ENCODE measurements around the gene NRP2. TPM values are rescaled to one million over a fixed set of nuclear protein-coding genes. Genes with fewer than 3 reads are reported as not detected.

The NRP2 gene
- total RNA-seq, 1 experiment from 2014 or later = 18.3 TPM

GRCh38 chr2:205807758-205808157 is 125.5 kb downstream of the NRP2 start:
- H2AFZ ChIP-seq (ENCODE audit: low read length) = no peak overlapping the region
- H3K36me3 ChIP-seq (ENCODE audit: low read depth, low read length) = no peaks in the 10 kb centered on the region
- ChIA-PET CTCF (no interaction called here), POLR2A (ENCODE audit: unreplicated experiment) (interaction anchor here (0.5 kb wide), 1 partner anchor 125 kb away, joined by 3 read pairs; the partner anchor contains the start of gene NRP2)
- intact Hi-C loops (cut with micrococcal nuclease) = no loop called here
- H3K4me3 ChIP-seq (ENCODE audit: low read length) = no peak overlapping the region
- no peak overlapping the region for H3K9ac ChIP-seq (ENCODE audit: low read length)
- BruUV-seq (replicated peaks) = no TSS peak
- no peaks in the 10 kb centered on the region for H3K27me3 ChIP-seq (ENCODE audit: low read length)
- no peak overlapping the region for H3K4me2 ChIP-seq (ENCODE audit: low read length)
- ATAC-seq (no peak), DNase-seq (no peak)
- H3K4me1 ChIP-seq (ENCODE audit: insufficient read depth, low read length) = no peaks in the 10 kb centered on the region
- H3K9me2 ChIP-seq (replicated peaks; ENCODE audit: low read length) = no peaks in the 10 kb centered on the region
- H3F3A ChIP-seq (ENCODE audit: low read length, unreplicated experiment) = no peaks in the 10 kb centered on the region
- no peaks in the 10 kb centered on the region for H3K9me3 ChIP-seq (ENCODE audit: low read length)
- H3K79me2 ChIP-seq (ENCODE audit: low read length) = no peaks in the 10 kb centered on the region
- H4K20me1 ChIP-seq (ENCODE audit: low read length) = no peaks in the 10 kb centered on the region
- H3K27ac ChIP-seq (ENCODE audit: low read length) = no peak overlapping the region
- TF ChIP-seq EZH2phosphoT487 (IDR thresholded peaks at IDR 0.05; ENCODE audit: borderline replicate concordance, low read length) = no peak
- no peak for TF ChIP-seq CTCF (conservative IDR thresholded peaks at IDR 0.05; ENCODE audit: low read depth, low read length)
- TF ChIP-seq EZH2 (IDR thresholded peaks at IDR 0.05; ENCODE audit: low read length, unreplicated experiment) = no peak

GRCh38 chr2:205808486-205809121 is 126.3 kb downstream of the NRP2 start:
- CTCF ChIA-PET = no interaction called here
- H3F3A ChIP-seq (ENCODE audit: low read length, unreplicated experiment) = no peaks in the 10 kb centered on the region
- no TSS peak for BruUV-seq (replicated peaks)
- H3K9me3 ChIP-seq (ENCODE audit: low read length) = no peaks in the 10 kb centered on the region
- no peak overlapping the region for H3K4me2 ChIP-seq (ENCODE audit: low read length)
- no peaks in the 10 kb centered on the region for H4K20me1 ChIP-seq (ENCODE audit: low read length)
- ATAC-seq (no peak), DNase-seq (no peak)
- no peak overlapping the region for H2AFZ ChIP-seq (ENCODE audit: low read length)
- no peaks in the 10 kb centered on the region for H3K9me2 ChIP-seq (replicated peaks; ENCODE audit: low read length)
- no peak for TF ChIP-seq CTCF (conservative IDR thresholded peaks at IDR 0.05; ENCODE audit: low read depth, low read length)
- no peak for TF ChIP-seq EZH2phosphoT487 (IDR thresholded peaks at IDR 0.05; ENCODE audit: borderline replicate concordance, low read length)
- no peak for TF ChIP-seq EZH2 (IDR thresholded peaks at IDR 0.05; ENCODE audit: low read length, unreplicated experiment)
- no peak overlapping the region for H3K4me3 ChIP-seq (ENCODE audit: low read length)
- POLR2A ChIA-PET (ENCODE audit: unreplicated experiment) = no interaction called here
- no peak overlapping the region for H3K27ac ChIP-seq (ENCODE audit: low read length)
- no peak overlapping the region for H3K9ac ChIP-seq (ENCODE audit: low read length)
- no peaks in the 10 kb centered on the region for H3K4me1 ChIP-seq (ENCODE audit: insufficient read depth, low read length)
- no peaks in the 10 kb centered on the region for H3K36me3 ChIP-seq (ENCODE audit: low read depth, low read length)
- no peaks in the 10 kb centered on the region for H3K27me3 ChIP-seq (ENCODE audit: low read length)
- intact Hi-C loops (cut with micrococcal nuclease) = no loop called here
- H3K79me2 ChIP-seq (ENCODE audit: low read length) = no peaks in the 10 kb centered on the region

- Histone ChIP-seq H3K9me3 (ENCODE audit: low read length) (no peaks in the 10 kb centered on the region), H4K20me1 (ENCODE audit: low read length) (no peaks in the 10 kb centered on the region), H3K27me3 (ENCODE audit: low read length) (no peaks in the 10 kb centered on the region), H3K27ac (ENCODE audit: low read length) (no peak overlapping the region), H3K4me2 (ENCODE audit: low read length) (no peak overlapping the region), H2AFZ (ENCODE audit: low read length) (no peak overlapping the region), H3K4me1 (ENCODE audit: insufficient read depth, low read length) (peaks cover 1% of the 10 kb centered on the region), H3K9me2 (replicated peaks; ENCODE audit: low read length) (no peaks in the 10 kb centered on the region), H3K4me3 (ENCODE audit: low read length) (no peak overlapping the region), H3K79me2 (ENCODE audit: low read length) (no peaks in the 10 kb centered on the region), H3K9ac (ENCODE audit: low read length) (no peak overlapping the region), H3F3A (ENCODE audit: low read length, unreplicated experiment) (no peaks in the 10 kb centered on the region), H3K36me3 (ENCODE audit: low read depth, low read length) (no peaks in the 10 kb centered on the region)
- POLR2A ChIA-PET (ENCODE audit: unreplicated experiment) = no interaction called here
- TF ChIP-seq EZH2phosphoT487 (IDR thresholded peaks at IDR 0.05; ENCODE audit: borderline replicate concordance, low read length) = no peak
- no peak for TF ChIP-seq CTCF (conservative IDR thresholded peaks at IDR 0.05; ENCODE audit: low read depth, low read length)
- TF ChIP-seq EZH2 (IDR thresholded peaks at IDR 0.05; ENCODE audit: low read length, unreplicated experiment) = no peak
- ATAC-seq (no peak), DNase-seq (no peak)
- CTCF ChIA-PET = no interaction called here
- no TSS peak for BruUV-seq (replicated peaks)
- intact Hi-C loops (cut with micrococcal nuclease) = loop anchor here (5.0 kb wide), 2 partner anchors 109 to 489 kb away; no protein-coding TSS in a partner anchor
These were observed 129.1 kb downstream of the NRP2 start for GRCh38 chr2:205811387-205811786.
